ENCODE measurements around the gene RBMS1.

RBMS1 gene, protein sequence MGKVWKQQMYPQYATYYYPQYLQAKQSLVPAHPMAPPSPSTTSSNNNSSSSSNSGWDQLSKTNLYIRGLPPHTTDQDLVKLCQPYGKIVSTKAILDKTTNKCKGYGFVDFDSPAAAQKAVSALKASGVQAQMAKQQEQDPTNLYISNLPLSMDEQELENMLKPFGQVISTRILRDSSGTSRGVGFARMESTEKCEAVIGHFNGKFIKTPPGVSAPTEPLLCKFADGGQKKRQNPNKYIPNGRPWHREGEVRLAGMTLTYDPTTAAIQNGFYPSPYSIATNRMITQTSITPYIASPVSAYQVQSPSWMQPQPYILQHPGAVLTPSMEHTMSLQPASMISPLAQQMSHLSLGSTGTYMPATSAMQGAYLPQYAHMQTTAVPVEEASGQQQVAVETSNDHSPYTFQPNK

GRCh38 chr2:160493227-160494028 is at the start of gene RBMS1:
TSS of gene RBMS1 (minus strand) at chr2:160493807. CDS start at chr2:160493363, 444 bp downstream.
- no peak for DNase-seq (ENCODE audit: low read depth, low spot score)
- no peaks in the 10 kb centered on the region for H3K36me3 ChIP-seq (ENCODE audit: control insufficient read depth, insufficient read depth, low read length)
- H3K27me3 ChIP-seq (ENCODE audit: control insufficient read depth, insufficient read depth, low read length): no peaks in the 10 kb centered on the region
- no peaks in the 10 kb centered on the region for H3K4me1 ChIP-seq (ENCODE audit: control insufficient read depth, insufficient read depth, low read length)
- peak within 1 kb of the TSS; percentile 77; the same call in 1 of the 2 replicates for H3K4me3 ChIP-seq (ENCODE audit: low read length)
- H3K27ac ChIP-seq (ENCODE audit: low read length): no peak within 1 kb of the TSS
- WGBS (ENCODE audit: insufficient coverage, insufficient read length): no CpG with 5 or more reads among the region's 66 CpGs
- H3K9me3 ChIP-seq (ENCODE audit: control insufficient read depth, insufficient read depth, low read length): no peaks in the 10 kb centered on the region

DNA sequence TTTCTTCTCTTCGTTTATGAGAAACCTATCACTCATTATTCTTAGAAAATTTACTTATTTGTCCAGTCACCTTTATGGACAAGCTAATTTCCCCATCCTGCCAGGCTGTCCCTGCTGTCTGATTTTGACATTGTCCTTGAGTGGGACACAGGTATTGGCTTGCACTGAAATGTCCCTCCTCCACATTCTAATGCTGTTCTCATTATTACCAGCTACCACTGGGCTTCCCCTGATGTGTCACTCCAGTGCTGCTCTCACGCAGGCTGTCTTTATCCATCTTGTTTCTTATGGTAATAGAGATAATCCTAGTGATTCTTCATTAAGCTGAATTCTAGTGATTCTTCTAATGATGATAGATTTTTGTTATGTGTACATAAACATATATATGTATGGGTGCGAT is 48.1 kb upstream of the RBMS1 start:
- H3K27ac ChIP-seq (ENCODE audit: low read length): no peak overlapping the region
- no peaks in the 10 kb centered on the region for H3K4me1 ChIP-seq (ENCODE audit: control insufficient read depth, insufficient read depth, low read length)
- WGBS (ENCODE audit: insufficient coverage, insufficient read length): no CpG with 5 or more reads among the region's 3 CpGs
- H3K36me3 ChIP-seq (ENCODE audit: control insufficient read depth, insufficient read depth, low read length): no peaks in the 10 kb centered on the region
- H3K27me3 ChIP-seq (ENCODE audit: control insufficient read depth, insufficient read depth, low read length): no peaks in the 10 kb centered on the region
- no peak for DNase-seq (ENCODE audit: low read depth, low spot score)
- no peak overlapping the region for H3K4me3 ChIP-seq (ENCODE audit: low read length)
- H3K9me3 ChIP-seq (ENCODE audit: control insufficient read depth, insufficient read depth, low read length): no peaks in the 10 kb centered on the region

- Histone ChIP-seq H3K27ac (ENCODE audit: low read length) (no peak overlapping the region), H3K4me3 (ENCODE audit: low read length) (no peak overlapping the region), H3K4me1 (ENCODE audit: control insufficient read depth, insufficient read depth, low read length) (no peaks in the 10 kb centered on the region), H3K27me3 (ENCODE audit: control insufficient read depth, insufficient read depth, low read length) (no peaks in the 10 kb centered on the region), H3K9me3 (ENCODE audit: control insufficient read depth, insufficient read depth, low read length) (no peaks in the 10 kb centered on the region), H3K36me3 (ENCODE audit: control insufficient read depth, insufficient read depth, low read length) (no peaks in the 10 kb centered on the region)
- WGBS (ENCODE audit: insufficient coverage, insufficient read length): no CpG with 5 or more reads among the region's 5 CpGs
- no peak for DNase-seq (ENCODE audit: low read depth, low spot score)
Measured at GRCh38 chr2:160538559-160539355, 45.1 kb upstream of the RBMS1 start.

DNA sequence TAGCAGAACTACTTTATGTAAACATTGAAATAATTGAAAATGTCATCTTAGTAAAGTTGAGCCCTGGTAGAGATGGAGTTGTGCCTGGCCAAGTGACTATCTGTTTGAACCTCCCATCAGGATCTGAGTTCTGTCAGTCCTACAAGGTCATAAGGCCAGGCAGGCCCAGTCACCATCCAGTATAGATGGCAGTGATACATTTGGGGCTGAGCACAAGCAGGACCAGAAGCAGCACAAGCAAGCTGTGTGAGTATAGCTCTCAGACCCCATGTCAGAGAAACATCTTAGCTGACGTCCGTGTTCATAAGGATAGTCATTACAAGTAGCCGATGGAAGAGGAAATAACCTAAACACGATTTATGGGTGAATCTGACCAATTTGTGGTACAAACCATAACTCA is 44.5 kb upstream of the RBMS1 start:
- Histone ChIP-seq H3K27ac (ENCODE audit: low read length) (no peak overlapping the region), H3K9me3 (ENCODE audit: control insufficient read depth, insufficient read depth, low read length) (no peaks in the 10 kb centered on the region), H3K4me3 (ENCODE audit: low read length) (no peak overlapping the region), H3K4me1 (ENCODE audit: control insufficient read depth, insufficient read depth, low read length) (no peaks in the 10 kb centered on the region), H3K36me3 (ENCODE audit: control insufficient read depth, insufficient read depth, low read length) (no peaks in the 10 kb centered on the region), H3K27me3 (ENCODE audit: control insufficient read depth, insufficient read depth, low read length) (no peaks in the 10 kb centered on the region)
- no peak for DNase-seq (ENCODE audit: low read depth, low spot score)
- no CpG with 5 or more reads among the region's 4 CpGs for WGBS (ENCODE audit: insufficient coverage, insufficient read length)

DNA sequence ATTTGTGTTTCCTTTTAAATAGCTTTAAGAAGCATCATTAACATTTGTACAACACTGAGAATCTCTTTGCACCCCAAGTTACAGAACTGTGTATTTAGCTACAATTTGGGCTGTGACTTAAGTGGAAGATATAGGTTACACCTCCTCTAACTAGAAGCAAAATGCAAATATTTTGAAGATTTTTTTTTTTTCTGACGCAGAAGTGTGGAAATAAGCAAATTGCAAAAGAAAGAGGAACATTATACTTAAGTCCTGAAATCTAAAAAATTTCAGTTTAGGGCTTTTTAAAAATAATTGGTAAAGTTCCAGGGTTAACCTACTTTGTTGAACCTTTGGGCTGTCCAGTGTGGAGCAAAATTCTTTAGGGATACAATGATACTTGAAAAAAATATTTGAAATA is 41.4 kb upstream of the RBMS1 start:
- Histone ChIP-seq H3K4me1 (ENCODE audit: control insufficient read depth, insufficient read depth, low read length) (no peaks in the 10 kb centered on the region), H3K27me3 (ENCODE audit: control insufficient read depth, insufficient read depth, low read length) (no peaks in the 10 kb centered on the region), H3K27ac (ENCODE audit: low read length) (no peak overlapping the region), H3K9me3 (ENCODE audit: control insufficient read depth, insufficient read depth, low read length) (no peaks in the 10 kb centered on the region), H3K36me3 (ENCODE audit: control insufficient read depth, insufficient read depth, low read length) (no peaks in the 10 kb centered on the region), H3K4me3 (ENCODE audit: low read length) (no peak overlapping the region)
- DNase-seq (ENCODE audit: low read depth, low spot score): no peak
- no CpG with 5 or more reads among the region's 1 CpG for WGBS (ENCODE audit: insufficient coverage, insufficient read length)

DNA sequence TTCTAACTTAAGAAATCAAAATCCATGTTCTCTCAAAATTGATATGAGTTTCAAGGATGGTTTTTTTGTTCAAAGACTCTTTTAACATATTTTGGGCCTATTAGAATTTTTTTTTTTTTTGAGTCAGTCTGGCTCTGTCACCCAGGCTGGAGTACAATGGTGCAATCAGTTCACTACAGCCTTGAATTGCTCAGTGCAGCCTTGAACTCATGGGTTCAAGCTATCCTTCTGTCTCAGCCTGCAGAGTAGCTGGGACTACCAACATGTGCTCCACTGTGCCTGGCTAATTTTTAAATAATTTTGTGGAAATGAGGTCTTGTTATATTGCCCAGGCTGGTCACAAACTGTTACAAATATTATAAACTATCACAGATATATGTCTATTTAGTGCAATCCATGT is 40.6 kb upstream of the RBMS1 start:
- no peaks in the 10 kb centered on the region for H3K27me3 ChIP-seq (ENCODE audit: control insufficient read depth, insufficient read depth, low read length)
- no peaks in the 10 kb centered on the region for H3K9me3 ChIP-seq (ENCODE audit: control insufficient read depth, insufficient read depth, low read length)
- no peaks in the 10 kb centered on the region for H3K36me3 ChIP-seq (ENCODE audit: control insufficient read depth, insufficient read depth, low read length)
- no peaks in the 10 kb centered on the region for H3K4me1 ChIP-seq (ENCODE audit: control insufficient read depth, insufficient read depth, low read length)
- H3K4me3 ChIP-seq (ENCODE audit: low read length): no peak overlapping the region
- no peak for DNase-seq (ENCODE audit: low read depth, low spot score)
- H3K27ac ChIP-seq (ENCODE audit: low read length): no peak overlapping the region

DNA sequence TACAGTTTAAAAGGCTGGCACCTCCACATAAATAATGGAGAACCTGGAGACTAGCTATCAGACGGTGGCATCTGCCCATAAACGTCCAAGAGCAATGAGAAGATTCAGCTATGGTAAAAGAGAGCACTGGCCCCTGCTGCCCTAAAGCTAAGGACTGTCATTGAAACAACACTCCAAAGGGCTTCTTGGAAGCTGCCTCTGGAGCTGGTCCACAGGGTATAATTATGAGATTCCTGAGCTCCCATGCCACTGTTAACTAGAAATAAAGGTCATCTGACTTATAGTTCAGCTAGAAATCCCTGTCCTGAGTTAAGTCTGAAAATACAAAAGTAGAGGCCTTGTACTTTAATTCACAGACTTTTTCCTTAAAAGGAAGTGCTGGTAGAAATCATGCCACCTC is 39.9 kb upstream of the RBMS1 start:
- no CpG with 5 or more reads among the region's 2 CpGs for whole genome bisulfite sequencing (ENCODE audit: insufficient coverage, insufficient read length)
- Histone ChIP-seq H3K4me3 (ENCODE audit: low read length) (no peak overlapping the region), H3K27me3 (ENCODE audit: control insufficient read depth, insufficient read depth, low read length) (no peaks in the 10 kb centered on the region), H3K4me1 (ENCODE audit: control insufficient read depth, insufficient read depth, low read length) (no peaks in the 10 kb centered on the region), H3K9me3 (ENCODE audit: control insufficient read depth, insufficient read depth, low read length) (no peaks in the 10 kb centered on the region), H3K36me3 (ENCODE audit: control insufficient read depth, insufficient read depth, low read length) (no peaks in the 10 kb centered on the region), H3K27ac (ENCODE audit: low read length) (no peak overlapping the region)
- DNase-seq (ENCODE audit: low read depth, low spot score): no peak

GRCh38 chr2:160532388-160532787 is 38.8 kb upstream of the RBMS1 start:
- H3K27ac ChIP-seq (ENCODE audit: low read length): no peak overlapping the region
- WGBS (ENCODE audit: insufficient coverage, insufficient read length): no CpG with 5 or more reads among the region's 6 CpGs
- no peak overlapping the region for H3K4me3 ChIP-seq (ENCODE audit: low read length)

DNA sequence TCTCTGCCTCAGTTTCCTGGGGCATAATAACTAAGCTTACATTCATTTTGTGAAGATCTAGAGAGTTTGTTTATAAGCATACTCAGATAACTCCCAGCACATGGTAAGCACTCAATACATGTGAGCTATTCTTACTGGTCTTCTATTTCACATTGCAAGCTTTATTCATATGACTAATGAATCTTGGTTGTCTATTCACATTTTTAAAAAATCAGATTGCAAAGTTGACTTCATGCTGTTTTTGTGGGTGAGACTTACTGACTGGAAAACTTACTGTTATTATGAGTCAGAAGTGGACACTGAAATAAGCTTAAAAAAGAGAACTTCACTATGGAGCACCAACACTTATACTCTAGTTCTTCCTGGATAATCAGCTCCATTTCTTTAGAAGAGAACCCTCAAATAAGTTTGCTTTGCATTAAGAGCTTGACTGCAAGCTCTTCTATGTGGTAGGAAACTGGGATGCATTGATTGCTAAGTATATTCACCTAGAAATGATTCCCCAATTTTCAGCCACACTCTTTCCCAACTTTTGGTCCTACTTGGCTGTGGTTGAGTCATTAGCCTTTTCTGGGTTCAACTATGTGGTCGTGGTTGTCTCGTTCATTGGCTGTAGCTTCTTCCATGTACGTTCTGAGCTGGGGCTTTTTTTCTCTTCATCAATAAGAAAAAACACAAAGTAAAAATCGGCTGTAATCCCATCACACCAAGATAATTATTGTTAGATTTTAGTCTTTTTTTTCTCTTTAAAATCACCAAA is 29.5 kb upstream of the RBMS1 start:
- no peaks in the 10 kb centered on the region for H3K9me3 ChIP-seq (ENCODE audit: control insufficient read depth, insufficient read depth, low read length)
- H3K27me3 ChIP-seq (ENCODE audit: control insufficient read depth, insufficient read depth, low read length): no peaks in the 10 kb centered on the region
- no peak overlapping the region for H3K27ac ChIP-seq (ENCODE audit: low read length)
- no peaks in the 10 kb centered on the region for H3K36me3 ChIP-seq (ENCODE audit: control insufficient read depth, insufficient read depth, low read length)
- WGBS (ENCODE audit: insufficient coverage, insufficient read length): no CpG with 5 or more reads among the region's 4 CpGs
- H3K4me3 ChIP-seq (ENCODE audit: low read length): no peak overlapping the region
- H3K4me1 ChIP-seq (ENCODE audit: control insufficient read depth, insufficient read depth, low read length): no peaks in the 10 kb centered on the region
- DNase-seq (ENCODE audit: low read depth, low spot score): no peak

More at GRCh38 chr2:160532388-160532787, 38.8 kb upstream of the RBMS1 start:
- DNase-seq (ENCODE audit: low read depth, low spot score): no peak
- H3K9me3 ChIP-seq (ENCODE audit: control insufficient read depth, insufficient read depth, low read length): no peaks in the 10 kb centered on the region
- no peaks in the 10 kb centered on the region for H3K36me3 ChIP-seq (ENCODE audit: control insufficient read depth, insufficient read depth, low read length)
- no peaks in the 10 kb centered on the region for H3K4me1 ChIP-seq (ENCODE audit: control insufficient read depth, insufficient read depth, low read length)
- no peaks in the 10 kb centered on the region for H3K27me3 ChIP-seq (ENCODE audit: control insufficient read depth, insufficient read depth, low read length)

GRCh38 chr2:160517731-160518130 is 24.1 kb upstream of the RBMS1 start:
- peaks cover 2% of the 10 kb centered on the region; the same call in 1 of the 2 replicates for H3K4me1 ChIP-seq (ENCODE audit: control insufficient read depth, insufficient read depth, low read length)
- no peaks in the 10 kb centered on the region for H3K36me3 ChIP-seq (ENCODE audit: control insufficient read depth, insufficient read depth, low read length)
- no peak overlapping the region for H3K27ac ChIP-seq (ENCODE audit: low read length)
- WGBS (ENCODE audit: insufficient coverage, insufficient read length): no CpG with 5 or more reads among the region's 2 CpGs
- H3K27me3 ChIP-seq (ENCODE audit: control insufficient read depth, insufficient read depth, low read length): no peaks in the 10 kb centered on the region
- DNase-seq (ENCODE audit: low read depth, low spot score): no peak
- no peak overlapping the region for H3K4me3 ChIP-seq (ENCODE audit: low read length)
- H3K9me3 ChIP-seq (ENCODE audit: control insufficient read depth, insufficient read depth, low read length): no peaks in the 10 kb centered on the region
